Esophagus (tissue), 2 donors: ENCODE data around the gene OMG. TPM values are rescaled to one million over a fixed set of nuclear protein-coding genes. Genes with fewer than 3 reads are reported as not detected.
"Not testable (repeated sequence)": the region's sequence is repeated elsewhere in the genome, so short reads cannot be mapped to it uniquely, and the experiment has no call there.

Experiments
- H3K27ac ChIP-seq, 2 donors: one replicate each; pipeline ENCODE4 v1.5.1; 2013; ENCODE audit warnings: low read depth in 2 of 2, mild to moderate bottlenecking in 2 of 2, inconsistent platforms in 1 of 2, low read length in 1 of 2, moderate library complexity in 1 of 2
- H3K27me3 ChIP-seq, 2 donors: one replicate each; pipeline ENCODE4 v1.6.1; 2013; ENCODE audit warnings: low read length in 2 of 2, control low read depth in 1 of 2, mild to moderate bottlenecking in 1 of 2; ENCODE audit not compliant: insufficient read depth in 2 of 2, control insufficient read depth in 1 of 2
- H3K36me3 ChIP-seq, 2 donors: one replicate each; pipeline ENCODE4 v1.6.1; 2013; ENCODE audit warnings: low read length in 1 of 2; ENCODE audit not compliant: control insufficient read depth in 2 of 2, insufficient read depth in 2 of 2
- H3K4me1 ChIP-seq, 2 donors: one replicate each; pipeline ENCODE4 v1.6.1; 2013; ENCODE audit warnings: low read length in 1 of 2; ENCODE audit not compliant: control insufficient read depth in 2 of 2, insufficient read depth in 2 of 2
- H3K4me3 ChIP-seq, 2 donors: one replicate each; pipeline ENCODE4 v1.5.1; 2013; ENCODE audit warnings: low read length in 2 of 2, mild to moderate bottlenecking in 2 of 2, low read depth in 1 of 2, moderate library complexity in 1 of 2
- H3K9me3 ChIP-seq, 2 donors: one replicate each; pipeline ENCODE4 v1.6.1; 2013; ENCODE audit warnings: mild to moderate bottlenecking in 2 of 2, low read depth in 1 of 2, low read length in 1 of 2, moderate library complexity in 1 of 2; ENCODE audit not compliant: control insufficient read depth in 2 of 2, insufficient read depth in 1 of 2
- WGBS, 2 donors: extraction: QIAGEN DNeasy Blood & Tissue Kit; methylation state at CpG; one replicate each; pipeline ENCODE4 v1.1.7; 2013; 5-methylcytosine and 5-hydroxymethylcytosine counted together
- polyA plus RNA-seq, 2 donors: library from polyadenylated mRNA; stranded (reverse); fragments of 200-250 nt; gene quantifications; one replicate each; pipeline ENCODE4 v1.2.3, GENCODE V29; 2013
- donor health status: healthy with polysubstance abuse.
- donor health status: Bipolar disorder and iron deficiency.

OMG gene
- polyA plus RNA-seq, 2 donors: 0.16 to 0.28 TPM

DNA sequence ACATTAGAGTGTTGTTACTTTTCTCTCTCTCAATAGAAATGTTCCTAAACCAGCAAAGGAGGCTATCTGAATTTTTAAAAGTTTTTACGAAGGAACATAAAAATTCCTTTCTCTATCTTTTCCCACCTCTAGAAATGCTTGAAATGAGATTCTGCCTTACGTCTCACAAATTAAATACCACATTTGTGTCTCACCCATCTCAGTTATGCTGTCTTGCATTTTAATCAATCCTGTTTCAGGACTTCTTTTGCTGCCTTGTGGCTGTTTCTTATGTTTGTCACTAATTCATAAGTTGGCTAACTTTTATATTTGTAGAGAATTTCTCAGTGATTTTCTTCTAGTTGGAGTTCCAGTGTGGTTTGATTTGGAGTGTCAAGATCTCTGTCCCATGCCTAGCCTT lies 3.5 kb downstream of the OMG start:
- Histone ChIP-seq H3K4me3 (no peak overlapping the region), H3K9me3 (no peaks in the 10 kb centered on the region), H3K27me3 (no peaks in the 10 kb centered on the region), H3K4me1 (no peaks in the 10 kb centered on the region), H3K27ac (no peak overlapping the region), H3K36me3 (no peaks in the 10 kb centered on the region)
- WGBS, 2 donors: 96 to 99% methylated on average over 2 of the region's 2 CpGs

GRCh38 chr17:31291820-31292219 lies 5.2 kb downstream of the OMG start:
- Histone ChIP-seq H3K27ac (no peak overlapping the region), H3K36me3 (no peaks in the 10 kb centered on the region), H3K4me3 (no peak overlapping the region), H3K4me1 (no peaks in the 10 kb centered on the region), H3K9me3 (no peaks in the 10 kb centered on the region), H3K27me3 (no peaks in the 10 kb centered on the region)

DNA sequence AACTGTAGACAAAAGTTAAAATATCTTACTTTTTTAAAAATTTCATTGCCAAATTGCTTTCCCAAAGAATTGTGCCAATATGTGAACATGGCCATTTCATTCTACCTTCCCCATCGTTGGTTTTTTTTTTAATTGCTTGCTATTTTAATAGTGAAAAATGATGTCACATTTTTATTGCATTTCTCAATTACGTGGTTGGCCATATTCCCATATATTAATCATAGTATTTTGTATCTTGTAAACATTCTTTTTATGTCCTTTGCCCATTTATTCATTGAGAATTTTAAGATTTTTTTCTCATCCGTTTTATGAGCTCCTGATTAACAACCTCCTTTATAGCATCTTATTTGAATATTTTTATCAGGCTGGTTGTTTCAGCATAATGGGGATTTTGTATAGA lies 7.2 kb downstream of the OMG start:
- WGBS, 2 donors: 57 to 75% methylated on average over 3 of the region's 3 CpGs
- H3K27ac ChIP-seq: no peak overlapping the region
- H3K36me3 ChIP-seq: no peaks in the 10 kb centered on the region
- no peaks in the 10 kb centered on the region for H3K9me3 ChIP-seq
- no peak overlapping the region for H3K4me3 ChIP-seq
- H3K27me3 ChIP-seq: no peaks in the 10 kb centered on the region
- no peaks in the 10 kb centered on the region for H3K4me1 ChIP-seq

DNA sequence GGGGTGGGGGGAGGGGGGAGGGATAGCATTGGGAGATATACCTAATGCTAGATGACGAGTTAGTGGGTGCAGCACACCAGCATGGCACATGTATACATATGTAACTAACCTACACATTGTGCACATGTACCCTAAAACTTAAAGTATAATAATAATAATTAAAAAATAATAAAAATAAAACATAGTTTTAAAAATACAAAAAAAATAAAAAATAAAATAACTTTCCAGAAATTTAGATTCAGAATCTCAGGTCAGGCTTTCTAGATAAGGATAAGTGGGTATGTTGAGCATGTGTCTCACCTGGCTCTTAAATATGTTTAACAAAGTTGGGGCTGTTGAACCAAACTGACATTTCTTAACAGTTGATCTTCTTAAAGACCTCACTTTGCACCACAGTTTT lies 9.1 kb downstream of the OMG start:
- 100% methylated on average over 1 of the region's 1 CpG; no CpG with 5 or more reads in 1 of the 2 donors for WGBS, 2 donors
- H3K4me1 ChIP-seq, H3K27ac ChIP-seq, H3K27me3 ChIP-seq, H3K36me3 ChIP-seq, H3K9me3 ChIP-seq, H3K4me3 ChIP-seq: not testable (repeated sequence)

- 89 to 91% methylated on average over 1 of the region's 1 CpG for WGBS, 2 donors
- no peaks in the 10 kb centered on the region for H3K4me1 ChIP-seq
Measured at GRCh38 chr17:31286587-31286986, 10.5 kb downstream of the OMG start.

GRCh38 chr17:31283841-31284240 lies 13.2 kb downstream of the OMG start:
- Histone ChIP-seq H3K4me3 (no peak overlapping the region), H3K4me1 (no peaks in the 10 kb centered on the region), H3K9me3 (no peaks in the 10 kb centered on the region), H3K36me3 (peaks cover 0 to 2% of the 10 kb centered on the region in 2 donors), H3K27ac (no peak overlapping the region), H3K27me3 (no peaks in the 10 kb centered on the region)

More at GRCh38 chr17:31286587-31286986, 10.5 kb downstream of the OMG start:
- Histone ChIP-seq H3K36me3 (no peaks in the 10 kb centered on the region), H3K27me3 (no peaks in the 10 kb centered on the region), H3K4me3 (no peak overlapping the region), H3K9me3 (no peaks in the 10 kb centered on the region), H3K27ac (no peak overlapping the region)

- Histone ChIP-seq H3K27me3 (no peaks in the 10 kb centered on the region), H3K36me3 (peaks cover 0 to 2% of the 10 kb centered on the region in 2 donors), H3K4me1 (no peaks in the 10 kb centered on the region), H3K4me3 (no peak overlapping the region), H3K27ac (no peak overlapping the region), H3K9me3 (no peaks in the 10 kb centered on the region)
- WGBS, 2 donors: 94 to 97% methylated on average over 2 of the region's 2 CpGs
Measured at GRCh38 chr17:31281061-31281460, 16.0 kb downstream of the OMG start.

GRCh38 chr17:31279401-31279800 lies 17.6 kb downstream of the OMG start:
- Histone ChIP-seq H3K4me3 (no peak overlapping the region), H3K4me1 (no peaks in the 10 kb centered on the region)
- WGBS, 2 donors: 98 to 100% methylated on average over 2 of the region's 2 CpGs

DNA sequence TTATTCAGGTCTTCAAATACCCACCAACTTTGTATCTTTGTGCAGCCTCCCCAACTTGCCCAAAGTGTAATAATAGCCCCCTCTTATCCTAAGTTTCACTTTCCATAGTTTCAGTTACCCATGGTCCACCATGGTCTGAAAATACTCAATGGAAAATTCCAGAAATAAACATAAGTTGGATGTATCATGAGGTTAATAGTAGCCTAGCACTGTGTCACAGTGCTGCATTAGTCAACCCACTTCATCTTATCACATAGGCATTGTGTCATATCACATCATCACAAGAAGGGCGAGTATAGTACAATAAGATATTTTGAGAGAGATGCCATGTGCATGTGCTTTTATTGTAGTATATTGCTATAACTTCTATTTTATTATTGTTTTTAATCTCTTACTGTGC lies 21.9 kb downstream of the OMG start:
- Histone ChIP-seq H3K27ac (no peak overlapping the region), H3K27me3 (no peaks in the 10 kb centered on the region), H3K4me1 (no peaks in the 10 kb centered on the region), H3K4me3 (no peak overlapping the region), H3K36me3 (no peaks in the 10 kb centered on the region), H3K9me3 (no peaks in the 10 kb centered on the region)
- WGBS, 2 donors: 96 to 98% methylated on average over 1 of the region's 1 CpG

More at GRCh38 chr17:31279401-31279800, 17.6 kb downstream of the OMG start:
- H3K36me3 ChIP-seq: peaks cover 0 to 2% of the 10 kb centered on the region in 2 donors
- H3K27me3 ChIP-seq: no peaks in the 10 kb centered on the region
- H3K27ac ChIP-seq: no peak overlapping the region
- no peaks in the 10 kb centered on the region for H3K9me3 ChIP-seq

GRCh38 chr17:31274252-31274651 lies 22.8 kb downstream of the OMG start:
- Histone ChIP-seq H3K36me3 (no peaks in the 10 kb centered on the region), H3K4me3 (no peak overlapping the region), H3K27ac (no peak overlapping the region), H3K4me1 (no peaks in the 10 kb centered on the region), H3K27me3 (no peaks in the 10 kb centered on the region), H3K9me3 (no peaks in the 10 kb centered on the region)
- 50 to 67% methylated on average over 2 of the region's 2 CpGs for WGBS, 2 donors
